ENCODE results near the gene GPC6. TPM values are rescaled to one million over a fixed set of nuclear protein-coding genes. Genes with fewer than 3 reads are reported as not detected.

Gene GPC6
- total RNA-seq, 2 experiments from 2014 or later, result not detected

- Histone ChIP-seq H3K27ac (ENCODE audit: low read depth, low read length, poor library complexity, severe bottlenecking) (no peak overlapping the region), H4K20me1 (ENCODE audit: insufficient read depth, low read length) (no peaks in the 10 kb centered on the region), H2AFZ (ENCODE audit: low read length) (no peak overlapping the region), H3K4me3 (ENCODE audit: low read depth, low read length, poor library complexity, severe bottlenecking) (no peak overlapping the region), H3K9me2 (ENCODE audit: insufficient read depth, low read length) (no peaks in the 10 kb centered on the region), H3K4me2 (ENCODE audit: low read length) (no peak overlapping the region), H3K9me3 (ENCODE audit: low read length) (no peaks in the 10 kb centered on the region), H3K36me3 (ENCODE audit: insufficient read depth, low read length) (no peaks in the 10 kb centered on the region), H3K4me1 (ENCODE audit: insufficient read depth, low read length, poor library complexity, severe bottlenecking) (no peaks in the 10 kb centered on the region), H3K79me2 (ENCODE audit: insufficient read depth, low read depth, low read length) (no peaks in the 10 kb centered on the region)
- TF ChIP-seq EZH2phosphoT487 (IDR thresholded peaks at IDR 0.05; ENCODE audit: borderline replicate concordance, low read depth, low read length) (no peak), CTCF (conservative IDR thresholded peaks at IDR 0.05; ENCODE audit: low read length) (no peak)
- ChIA-PET POLR2A (no interaction called here), CTCF (ENCODE audit: unreplicated experiment) (no interaction called here)
- BruUV-seq (replicated peaks), result no TSS peak
- DNase-seq (ENCODE audit: low spot score), result no peak
- intact Hi-C loops (cut with micrococcal nuclease; ENCODE audit: unreplicated experiment), result no loop called here
These were observed 187.5 kb downstream of the GPC6 start for GRCh38 chr13:93413972-93414717.

GRCh38 chr13:93416736-93417355 lies 190.2 kb downstream of the GPC6 start:
- Histone ChIP-seq H4K20me1 (ENCODE audit: insufficient read depth, low read length) (no peaks in the 10 kb centered on the region), H3K79me2 (ENCODE audit: insufficient read depth, low read depth, low read length) (no peaks in the 10 kb centered on the region), H3K9me3 (ENCODE audit: low read length) (no peaks in the 10 kb centered on the region), H3K4me3 (ENCODE audit: low read depth, low read length, poor library complexity, severe bottlenecking) (no peak overlapping the region), H2AFZ (ENCODE audit: low read length) (no peak overlapping the region), H3K9me2 (ENCODE audit: insufficient read depth, low read length) (no peaks in the 10 kb centered on the region), H3K4me2 (ENCODE audit: low read length) (no peak overlapping the region), H3K4me1 (ENCODE audit: insufficient read depth, low read length, poor library complexity, severe bottlenecking) (no peaks in the 10 kb centered on the region), H3K36me3 (ENCODE audit: insufficient read depth, low read length) (no peaks in the 10 kb centered on the region), H3K27ac (ENCODE audit: low read depth, low read length, poor library complexity, severe bottlenecking) (no peak overlapping the region)
- no peak for TF ChIP-seq CTCF (conservative IDR thresholded peaks at IDR 0.05; ENCODE audit: low read length)
- TF ChIP-seq EZH2phosphoT487 (IDR thresholded peaks at IDR 0.05; ENCODE audit: borderline replicate concordance, low read depth, low read length), result no peak
- no TSS peak for BruUV-seq (replicated peaks)
- intact Hi-C loops (cut with micrococcal nuclease; ENCODE audit: unreplicated experiment), result no loop called here
- CTCF ChIA-PET (ENCODE audit: unreplicated experiment), result no interaction called here
- POLR2A ChIA-PET, result no interaction called here
- DNase-seq (ENCODE audit: low spot score), result no peak

GRCh38 chr13:93418398-93418797 lies 191.8 kb downstream of the GPC6 start:
- H2AFZ ChIP-seq (ENCODE audit: low read length), result no peak overlapping the region
- TF ChIP-seq CTCF (conservative IDR thresholded peaks at IDR 0.05; ENCODE audit: low read length) (no peak), EZH2phosphoT487 (IDR thresholded peaks at IDR 0.05; ENCODE audit: borderline replicate concordance, low read depth, low read length) (no peak)
- CTCF ChIA-PET (ENCODE audit: unreplicated experiment), result no interaction called here
- H3K9me2 ChIP-seq (ENCODE audit: insufficient read depth, low read length), result no peaks in the 10 kb centered on the region
- H3K9me3 ChIP-seq (ENCODE audit: low read length), result no peaks in the 10 kb centered on the region
- no peaks in the 10 kb centered on the region for H3K36me3 ChIP-seq (ENCODE audit: insufficient read depth, low read length)
- DNase-seq (ENCODE audit: low spot score), result no peak
- H4K20me1 ChIP-seq (ENCODE audit: insufficient read depth, low read length), result no peaks in the 10 kb centered on the region
- no peak overlapping the region for H3K27ac ChIP-seq (ENCODE audit: low read depth, low read length, poor library complexity, severe bottlenecking)
- no peaks in the 10 kb centered on the region for H3K4me1 ChIP-seq (ENCODE audit: insufficient read depth, low read length, poor library complexity, severe bottlenecking)
- no peak overlapping the region for H3K4me2 ChIP-seq (ENCODE audit: low read length)
- POLR2A ChIA-PET, result no interaction called here
- H3K79me2 ChIP-seq (ENCODE audit: insufficient read depth, low read depth, low read length), result no peaks in the 10 kb centered on the region
- BruUV-seq (replicated peaks), result no TSS peak
- intact Hi-C loops (cut with micrococcal nuclease; ENCODE audit: unreplicated experiment), result no loop called here
- H3K4me3 ChIP-seq (ENCODE audit: low read depth, low read length, poor library complexity, severe bottlenecking), result no peak overlapping the region

Data from OCI-LY7 (cell line).